CD4-positive, alpha-beta T cell treated with Interleukin-2 at 100 ng/mL for 4 hours (primary cell): ENCODE data around the gene DHX40.
"Not testable (repeated sequence)": the region's sequence is repeated elsewhere in the genome, so short reads cannot be mapped to it uniquely, and the experiment has no call there.

ENCODE experiments used
- DNase-seq: peaks from one replicate; pipeline ENCODE4 v3.0.0-alpha.2; 2020; ENCODE audit warnings: low spot score

DHX40 gene

DNA sequence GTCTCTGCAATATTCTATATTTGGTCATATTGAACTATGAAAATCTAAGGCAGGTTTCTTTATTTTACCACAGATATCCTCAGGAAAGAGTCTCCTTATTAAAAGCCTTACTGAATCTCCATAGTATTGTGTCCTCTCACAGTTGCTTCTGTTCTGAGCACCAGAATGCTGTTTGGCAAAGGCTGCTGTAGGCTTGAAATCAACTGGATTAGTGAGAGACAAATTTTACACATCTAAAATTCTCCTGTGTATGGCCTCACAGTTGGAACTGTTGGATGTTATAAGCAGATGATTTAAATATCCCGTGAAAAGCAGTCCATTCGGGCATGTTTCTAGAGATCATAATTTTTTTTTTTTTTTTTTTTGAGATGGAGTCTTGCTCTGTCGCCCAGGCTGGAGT is 63.8 kb downstream of the DHX40 start:
- DNase-seq, result no peak

DNA sequence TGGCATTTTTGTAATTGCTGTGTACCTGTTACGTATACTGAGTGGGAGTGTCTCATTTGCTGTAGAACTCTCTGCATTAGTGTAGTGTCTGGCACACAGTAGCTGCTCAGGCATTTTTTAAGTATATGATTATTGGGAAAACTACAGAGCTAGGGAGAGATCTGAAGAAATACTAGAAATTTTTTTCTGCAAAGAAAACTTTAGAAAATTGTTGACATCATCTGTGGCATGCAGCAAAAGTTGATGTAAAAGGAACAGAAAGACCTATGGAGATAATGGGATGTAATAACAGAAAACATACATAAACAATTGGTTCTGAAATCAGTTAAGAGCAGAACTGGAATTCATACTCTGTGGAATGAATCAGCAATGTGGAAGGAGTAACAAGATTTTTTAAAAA is 65.9 kb downstream of the DHX40 start:
- no peak for DNase-seq

GRCh38 chr17:59632398-59632797 is 67.0 kb downstream of the DHX40 start:
- DNase-seq, result no peak

- no peak for DNase-seq
These were observed 68.4 kb downstream of the DHX40 start for GRCh38 chr17:59633658-59634359.

GRCh38 chr17:59634632-59635541 is 69.5 kb downstream of the DHX40 start:
- no peak for DNase-seq

GRCh38 chr17:59637611-59638310 is 72.4 kb downstream of the DHX40 start:
- no peak for DNase-seq

DNA sequence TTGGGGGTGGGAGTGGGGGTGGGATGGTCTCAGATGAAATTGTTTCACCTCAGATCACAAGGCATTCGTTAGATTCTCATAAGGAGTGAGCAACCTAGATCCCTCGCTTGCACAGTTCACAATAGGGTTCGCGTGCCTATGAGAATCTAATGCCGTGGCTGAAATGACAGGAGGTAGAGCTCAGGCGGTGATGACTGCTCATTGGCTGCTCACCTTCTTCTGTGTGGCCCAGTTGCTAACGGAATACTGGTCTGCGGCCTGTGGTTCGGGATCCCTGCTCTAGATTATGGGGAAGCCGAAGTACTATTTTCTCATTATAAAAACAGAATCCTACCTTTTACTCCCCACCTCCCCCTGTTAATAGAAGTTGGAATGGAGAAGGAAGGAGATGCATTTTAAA is 73.1 kb downstream of the DHX40 start:
- no peak for DNase-seq

DNA sequence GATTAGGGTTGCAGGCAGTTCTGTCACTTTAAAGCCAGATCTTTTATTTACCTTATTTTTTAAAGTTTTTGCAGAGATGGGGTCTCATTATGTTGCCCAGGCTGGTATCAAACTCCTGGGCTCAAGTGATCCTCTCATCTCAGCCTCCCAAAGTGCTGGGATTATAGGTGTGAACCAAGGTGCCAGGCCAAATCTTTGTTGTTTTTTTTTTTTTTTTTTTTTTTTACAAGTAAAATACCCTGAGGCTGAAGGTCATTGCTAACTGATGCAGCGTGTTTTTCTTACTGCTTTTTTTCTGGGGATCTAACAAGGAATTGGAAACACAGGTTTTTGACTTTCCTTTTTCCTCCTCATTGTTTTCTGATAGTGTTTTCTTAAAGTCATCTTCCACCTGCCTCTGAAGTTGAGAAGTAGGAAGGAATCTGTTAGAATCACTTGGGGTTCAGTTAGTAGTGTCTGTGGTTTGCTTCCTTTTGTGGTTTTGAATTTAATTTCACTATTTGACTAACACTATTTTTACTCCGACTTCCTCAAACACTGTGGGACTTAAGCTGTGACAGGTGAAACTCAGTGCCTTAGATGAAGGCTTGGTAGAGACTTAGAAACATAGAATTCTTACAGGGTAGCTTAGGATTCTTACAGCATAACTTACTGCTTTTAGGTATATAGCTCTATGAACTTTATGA is 76.5 kb downstream of the DHX40 start:
- DNase-seq, result peak; percentile 42

- no peak for DNase-seq
These were observed 77.2 kb downstream of the DHX40 start for GRCh38 chr17:59642565-59642964.

DNA sequence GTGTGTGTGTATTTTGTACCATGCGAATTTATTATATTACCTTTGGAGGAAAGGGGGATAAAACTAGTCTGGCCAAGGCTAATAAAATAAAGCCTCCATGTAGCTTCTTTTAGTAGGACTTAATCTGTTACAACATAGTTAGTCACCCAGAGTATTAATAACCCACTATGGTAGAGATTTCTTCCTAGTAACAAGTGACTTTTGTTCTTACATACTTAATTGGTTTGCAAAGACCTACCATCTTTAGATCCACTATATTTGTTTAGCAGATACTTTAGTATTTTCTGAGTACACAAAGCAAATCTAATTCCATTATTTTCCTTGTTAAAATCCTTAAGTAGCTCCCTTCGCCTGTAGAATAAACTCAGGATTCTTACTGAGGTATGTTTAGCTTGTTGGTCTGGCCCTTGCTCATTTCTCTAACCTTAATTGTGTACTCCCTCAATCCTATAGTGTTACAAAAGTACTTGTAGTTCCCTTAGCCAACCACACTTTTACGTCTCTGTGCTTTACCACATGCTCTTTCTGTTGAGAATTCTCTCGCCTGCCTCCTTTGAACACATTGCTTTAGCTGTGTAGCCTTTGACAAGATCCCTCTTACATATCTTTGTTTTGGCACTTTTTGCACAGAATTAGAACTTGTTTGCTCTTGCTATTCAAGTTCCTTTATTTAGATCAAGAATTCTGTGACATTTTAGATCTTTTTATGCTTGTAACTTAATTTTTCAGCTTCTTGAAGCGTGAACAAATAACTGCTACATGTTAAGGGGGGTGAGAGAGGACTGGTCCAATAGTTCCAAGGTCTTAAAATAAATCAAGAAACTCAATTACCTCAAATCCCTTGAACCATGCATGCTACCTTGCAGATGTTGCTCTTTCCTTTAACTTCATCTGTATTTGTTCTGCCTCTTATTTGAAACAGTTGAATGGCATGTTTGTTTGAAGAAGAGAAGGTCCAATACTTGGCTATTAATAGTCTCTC is 78.0 kb downstream of the DHX40 start:
- no peak for DNase-seq

- DNase-seq, result no peak
These were observed 81.9 kb downstream of the DHX40 start for GRCh38 chr17:59647288-59647687.

GRCh38 chr17:59649886-59650285 is 84.5 kb downstream of the DHX40 start:
- no peak for DNase-seq

DNA sequence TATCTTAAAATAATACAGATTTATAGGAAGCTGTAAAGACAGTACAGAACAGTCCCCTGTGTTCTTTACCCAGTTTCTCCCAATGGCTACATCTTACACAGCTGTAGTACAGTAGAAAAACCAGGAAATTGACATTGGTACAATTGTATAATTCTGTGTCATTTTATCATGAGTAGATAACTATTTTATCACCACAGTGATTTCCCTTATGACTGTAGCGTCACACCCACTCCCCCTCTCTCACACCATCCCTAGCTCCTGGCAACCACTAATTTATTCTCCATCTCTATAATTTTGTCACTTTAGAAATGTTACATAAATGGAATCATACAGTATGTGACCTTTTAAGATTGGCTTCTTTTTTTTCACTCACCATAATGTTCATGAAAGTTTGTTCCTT is 85.2 kb downstream of the DHX40 start:
- DNase-seq, result no peak

DNA sequence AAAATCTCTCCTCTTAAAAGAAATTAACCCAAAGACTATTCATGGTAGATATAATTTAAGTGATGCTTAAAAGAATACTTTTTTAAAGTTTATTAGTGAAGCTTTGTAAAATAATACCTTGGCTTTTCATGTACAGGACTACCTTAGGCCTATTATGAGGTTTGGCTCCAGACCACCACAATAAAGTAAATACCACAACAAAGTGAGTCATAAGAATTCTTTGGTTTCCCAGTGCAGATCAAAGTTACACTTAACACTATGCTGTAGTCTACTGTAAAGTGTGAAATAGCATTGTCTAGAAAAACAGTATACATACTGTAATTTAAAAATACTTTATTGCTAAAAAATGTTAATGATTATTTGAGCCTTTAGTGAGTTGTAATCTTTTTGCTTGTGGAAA is 85.9 kb downstream of the DHX40 start:
- peak; percentile 48 for DNase-seq

DNA sequence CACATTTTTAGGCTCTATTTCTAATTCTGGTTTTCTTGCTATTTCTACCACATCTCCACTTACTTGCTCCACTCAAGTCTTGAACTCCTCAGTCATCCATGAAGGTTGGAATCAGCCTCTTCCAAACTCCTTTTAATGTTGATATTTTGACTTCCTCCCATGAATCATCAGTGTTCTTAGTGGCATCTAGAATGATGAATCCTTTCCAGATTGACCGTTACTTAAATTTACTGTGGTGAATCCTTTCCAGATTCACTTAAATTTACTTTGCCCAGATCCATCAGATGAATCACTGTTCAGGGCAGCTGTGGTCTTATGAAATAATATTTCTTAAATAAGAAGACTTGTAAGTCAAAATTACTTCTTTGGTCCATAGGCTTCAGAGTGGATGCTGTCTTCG is 86.7 kb downstream of the DHX40 start:
- DNase-seq, result no peak

GRCh38 chr17:59656624-59657023 is 91.2 kb downstream of the DHX40 start:
- not testable (repeated sequence) for DNase-seq
